ENCODE results near the gene TELO2.

Gene TELO2

DNA sequence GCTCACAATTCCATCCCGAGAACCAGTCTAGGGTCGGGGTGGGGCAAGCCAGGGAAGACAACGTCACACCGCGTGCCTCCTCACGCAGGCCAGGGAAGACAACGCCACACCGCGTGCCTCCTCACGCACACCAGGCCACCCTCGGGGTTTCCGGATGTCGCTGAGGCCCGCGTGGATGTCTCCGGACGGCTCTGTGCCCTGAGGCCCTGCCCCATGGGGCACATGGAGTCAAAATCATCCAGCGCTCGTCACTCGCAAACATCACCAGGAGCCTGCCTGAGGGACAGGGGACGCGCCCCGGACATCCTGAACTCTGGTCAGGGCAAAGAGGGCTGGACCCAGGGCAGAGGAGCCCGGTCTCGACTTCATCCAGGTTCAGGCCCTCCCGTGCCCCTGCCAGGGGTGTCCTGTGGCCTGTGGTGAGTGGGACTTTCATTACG lies 44.0 kb downstream of the TELO2 start:
- no peak for DNase-seq (ENCODE audit: low spot score)

GRCh38 chr16:1537763-1538289 lies 44.7 kb downstream of the TELO2 start:
- DNase-seq (ENCODE audit: low spot score) = no peak

- DNase-seq (ENCODE audit: low spot score) = peak; percentile 85
Observed at GRCh38 chr16:1538804-1539520, 45.8 kb downstream of the TELO2 start.

GRCh38 chr16:1539720-1540555 lies 46.8 kb downstream of the TELO2 start:
- DNase-seq (ENCODE audit: low spot score) = no peak

DNA sequence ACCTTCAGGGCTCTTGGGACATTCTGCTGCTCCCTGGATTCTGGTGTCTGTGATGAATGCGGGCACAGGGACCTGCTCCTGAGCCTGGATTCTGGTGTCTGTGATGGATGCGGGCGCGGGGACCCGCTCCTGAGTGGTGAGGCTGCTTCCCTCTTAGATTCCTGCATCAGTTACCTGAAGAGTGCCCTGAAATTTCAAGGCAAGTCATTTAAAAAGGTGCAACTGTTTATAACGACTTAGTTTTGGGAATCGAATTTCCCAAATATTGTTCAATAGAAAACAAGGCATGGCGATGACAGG lies 47.3 kb downstream of the TELO2 start:
- DNase-seq (ENCODE audit: low spot score) = no peak

DNA sequence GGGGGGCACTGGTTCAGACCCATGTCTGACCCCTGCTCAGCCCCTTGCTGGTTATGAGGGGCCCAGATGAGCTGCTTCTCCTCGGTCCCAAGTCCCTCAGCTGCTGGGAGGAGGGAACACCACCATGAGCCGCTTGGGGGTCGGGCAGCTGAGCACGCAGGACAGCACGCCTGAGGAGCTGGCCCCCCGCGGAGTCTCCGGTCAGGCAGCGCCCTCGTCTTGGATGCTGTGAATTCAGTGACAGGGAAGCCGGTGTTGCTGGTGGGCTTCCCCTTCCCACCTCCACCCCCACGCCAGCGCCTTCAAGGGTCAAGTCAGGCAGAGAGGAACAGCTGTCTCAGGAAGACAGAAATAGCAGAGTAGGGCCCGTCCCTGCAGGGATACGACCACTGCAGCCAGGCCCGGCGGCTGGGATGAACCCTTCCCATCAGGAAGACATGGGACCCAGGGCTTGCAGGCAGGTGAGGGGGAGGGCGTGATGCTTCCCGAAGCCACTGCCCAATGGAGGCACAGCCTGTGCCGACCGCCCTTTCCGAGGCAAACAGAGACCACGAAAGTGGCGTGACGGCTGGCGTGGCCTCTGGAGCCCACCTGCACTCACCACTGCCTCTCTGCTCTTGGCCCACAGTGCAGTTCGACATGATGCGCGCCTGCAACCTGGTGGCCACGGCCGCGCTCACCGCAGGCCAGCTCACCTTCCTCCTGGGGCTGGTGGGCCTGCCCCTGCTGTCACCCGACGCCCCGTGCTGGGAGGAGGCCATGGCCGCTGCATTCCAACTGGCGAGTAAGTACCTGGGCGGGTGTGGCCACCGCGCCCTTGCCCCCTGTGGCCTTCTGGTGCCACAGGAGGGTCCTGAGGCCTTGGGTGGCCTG lies 48.4 kb downstream of the TELO2 start:
- DNase-seq (ENCODE audit: low spot score) = no peak

DNA sequence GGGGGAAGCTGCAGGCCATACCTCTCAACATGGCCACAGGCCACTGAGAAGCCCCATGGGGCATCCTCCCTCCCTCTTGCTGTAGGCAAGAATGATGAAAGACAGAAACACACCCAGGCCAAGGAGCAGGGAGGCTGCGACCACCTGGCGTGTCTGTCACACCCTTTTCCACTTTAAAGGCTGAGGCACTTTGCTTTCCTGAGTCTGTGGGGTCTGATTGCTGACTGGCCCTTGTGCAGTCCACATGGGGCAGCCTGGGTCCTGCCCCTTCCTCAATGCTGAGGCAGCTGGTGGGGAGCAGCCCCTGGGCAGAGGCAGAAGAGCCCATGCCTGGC lies 49.0 kb downstream of the TELO2 start:
- no peak for DNase-seq (ENCODE audit: low spot score)

DNA sequence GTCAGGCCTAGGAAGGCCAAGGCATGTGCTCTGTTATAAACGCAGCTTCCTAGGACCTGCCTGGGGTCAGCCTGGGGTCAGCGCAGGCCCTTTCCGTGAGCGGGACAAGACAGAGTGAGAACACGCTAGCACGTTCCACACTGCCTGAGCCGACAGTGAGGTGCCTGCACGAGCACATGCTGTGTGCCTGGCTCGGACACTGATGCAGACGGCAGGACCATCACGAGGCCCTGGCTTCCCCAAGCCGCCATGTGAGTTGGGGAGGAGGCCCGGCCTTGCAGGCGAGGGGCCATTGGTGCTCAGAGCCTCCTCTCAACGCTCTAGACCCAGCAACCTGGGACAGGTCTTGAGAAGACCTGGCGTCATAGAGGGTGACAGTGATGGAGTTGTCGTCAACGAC lies 49.4 kb downstream of the TELO2 start:
- no peak for DNase-seq (ENCODE audit: low spot score)

GRCh38 chr16:1543085-1543896 lies 50.1 kb downstream of the TELO2 start:
- no peak for DNase-seq (ENCODE audit: low spot score)

- DNase-seq (ENCODE audit: low spot score) = peak; percentile 75
Observed at GRCh38 chr16:1545044-1546040, 52.2 kb downstream of the TELO2 start.

DNA sequence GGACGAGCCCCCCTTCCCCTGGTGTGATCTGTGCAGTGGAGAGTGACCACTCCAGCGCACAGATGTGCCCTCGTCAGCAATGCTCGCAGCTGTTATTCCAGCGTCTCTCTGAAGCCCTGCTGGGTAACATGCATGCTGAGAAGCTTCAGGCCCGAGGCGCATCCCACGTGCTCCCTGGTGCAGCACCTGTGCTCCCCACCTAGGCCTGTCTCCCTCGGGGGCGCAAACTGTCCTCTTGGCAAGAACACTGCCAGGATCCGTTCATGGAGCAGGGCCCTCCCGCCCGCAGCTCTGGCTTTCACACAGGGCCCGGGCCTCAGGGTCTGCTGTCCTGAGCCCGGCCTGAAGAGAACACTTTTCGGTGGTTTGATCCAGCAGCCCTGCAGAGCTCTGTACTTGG lies 53.3 kb downstream of the TELO2 start:
- DNase-seq (ENCODE audit: low spot score) = no peak

GRCh38 chr16:1548233-1548632 lies 55.1 kb downstream of the TELO2 start:
- no peak for DNase-seq (ENCODE audit: low spot score)

- DNase-seq (ENCODE audit: low spot score) = peak; percentile 85
Observed at GRCh38 chr16:1548727-1549126, 55.6 kb downstream of the TELO2 start.

DNA sequence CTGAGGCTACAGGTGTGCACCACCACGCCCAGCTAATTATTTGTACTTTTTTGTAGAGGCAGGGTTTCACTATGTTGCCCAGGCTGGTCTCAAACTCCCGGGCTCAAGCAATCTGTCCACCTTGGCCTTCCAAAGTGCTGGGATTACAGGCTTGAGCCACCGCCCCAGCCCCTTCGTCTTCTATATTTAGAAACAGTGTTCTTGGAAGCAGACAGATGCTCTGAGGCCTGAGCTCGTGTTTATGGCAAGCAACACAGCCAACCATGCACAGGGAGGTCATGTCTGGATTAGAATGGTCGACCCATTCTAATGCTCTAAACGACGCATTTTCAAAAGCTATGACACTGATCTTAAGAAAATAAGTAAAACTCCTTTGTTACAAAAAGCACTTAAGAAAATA lies 56.9 kb downstream of the TELO2 start:
- DNase-seq (ENCODE audit: low spot score) = peak; percentile 48

GRCh38 chr16:1550696-1551095 lies 57.5 kb downstream of the TELO2 start:
- DNase-seq (ENCODE audit: low spot score) = no peak

DNA sequence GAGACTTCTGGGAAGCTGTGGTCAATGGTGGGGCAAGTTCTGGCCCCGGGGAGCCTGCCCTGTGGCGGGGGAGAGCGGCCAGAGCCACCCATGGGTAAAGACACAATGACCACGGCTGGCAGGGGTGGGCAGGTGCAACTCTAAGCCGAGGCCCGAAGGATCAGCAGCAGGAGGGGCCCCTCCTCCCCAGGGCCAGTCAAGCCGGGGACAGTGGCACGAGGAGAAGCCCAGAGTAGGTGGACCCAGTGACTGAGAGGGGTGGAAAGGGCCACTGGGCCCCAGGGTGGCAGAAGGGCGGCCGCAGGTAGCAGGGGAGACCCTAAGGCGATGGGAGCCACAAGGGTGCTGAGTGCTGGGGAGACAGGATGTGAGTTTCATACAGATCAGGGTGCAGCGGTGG lies 58.0 kb downstream of the TELO2 start:
- DNase-seq (ENCODE audit: low spot score) = no peak

DNA sequence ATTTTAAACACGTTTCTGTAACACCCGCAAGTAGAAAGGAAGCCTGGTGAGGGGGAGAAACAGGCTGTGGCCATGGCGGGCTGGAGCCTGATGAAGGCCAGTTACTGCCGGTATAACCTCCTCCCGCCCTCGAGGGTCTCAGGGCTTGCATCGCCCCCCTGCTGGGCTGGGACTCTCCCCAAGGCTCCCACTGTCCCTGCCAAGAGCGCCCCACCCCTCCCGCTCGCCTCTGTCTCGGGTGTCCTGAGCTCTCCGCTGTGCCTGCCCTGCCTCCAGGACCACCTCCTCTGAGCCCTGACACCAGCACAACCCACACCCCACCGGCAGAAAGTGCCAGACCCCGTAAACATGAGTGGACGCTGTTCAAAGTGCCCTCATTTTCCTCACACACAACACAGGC lies 59.0 kb downstream of the TELO2 start:
- DNase-seq (ENCODE audit: low spot score) = no peak

DNA sequence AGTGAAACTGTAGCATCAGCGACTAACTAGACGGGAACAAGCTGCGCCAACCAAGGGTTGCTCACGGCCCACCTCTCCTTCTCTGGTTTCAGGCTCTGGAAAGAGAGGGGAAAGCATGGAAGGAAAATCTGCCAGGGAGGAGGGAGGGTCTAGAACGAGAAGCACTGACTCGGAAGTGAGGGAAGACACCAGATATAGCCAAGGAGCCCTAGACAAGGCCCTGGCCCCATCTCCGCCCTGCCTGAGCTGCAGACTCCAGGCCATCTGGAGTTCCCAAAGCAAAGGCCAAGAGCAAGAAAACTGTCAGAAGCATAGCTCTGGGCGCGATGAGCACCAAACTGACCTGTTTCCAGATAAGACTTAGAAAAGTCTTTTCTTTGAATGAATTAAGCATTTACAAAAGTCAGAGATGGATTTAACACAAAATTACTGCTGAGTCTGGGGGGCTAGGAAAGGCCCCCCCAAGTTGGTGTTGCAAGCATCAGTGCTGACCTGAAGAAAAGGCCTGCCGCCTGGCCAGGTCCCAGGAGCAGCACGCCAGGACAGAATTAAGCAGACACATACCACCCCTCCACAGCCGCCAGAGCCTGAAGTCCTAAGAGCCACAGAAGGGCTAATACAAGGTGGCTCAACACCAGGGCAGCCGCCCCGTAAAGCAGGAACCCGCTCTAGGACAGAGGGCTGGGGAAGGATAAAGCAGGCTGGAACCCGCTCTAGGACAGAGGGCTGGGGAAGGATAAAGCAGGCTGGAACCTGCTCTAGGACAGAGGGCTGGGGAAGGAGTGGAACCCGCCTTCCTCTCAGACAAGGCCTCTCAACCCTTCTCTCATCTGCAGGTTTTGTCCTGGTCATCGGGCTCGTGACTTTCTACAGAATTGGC lies 61.0 kb downstream of the TELO2 start:
- peak; percentile 81 for DNase-seq (ENCODE audit: low spot score)

DNA sequence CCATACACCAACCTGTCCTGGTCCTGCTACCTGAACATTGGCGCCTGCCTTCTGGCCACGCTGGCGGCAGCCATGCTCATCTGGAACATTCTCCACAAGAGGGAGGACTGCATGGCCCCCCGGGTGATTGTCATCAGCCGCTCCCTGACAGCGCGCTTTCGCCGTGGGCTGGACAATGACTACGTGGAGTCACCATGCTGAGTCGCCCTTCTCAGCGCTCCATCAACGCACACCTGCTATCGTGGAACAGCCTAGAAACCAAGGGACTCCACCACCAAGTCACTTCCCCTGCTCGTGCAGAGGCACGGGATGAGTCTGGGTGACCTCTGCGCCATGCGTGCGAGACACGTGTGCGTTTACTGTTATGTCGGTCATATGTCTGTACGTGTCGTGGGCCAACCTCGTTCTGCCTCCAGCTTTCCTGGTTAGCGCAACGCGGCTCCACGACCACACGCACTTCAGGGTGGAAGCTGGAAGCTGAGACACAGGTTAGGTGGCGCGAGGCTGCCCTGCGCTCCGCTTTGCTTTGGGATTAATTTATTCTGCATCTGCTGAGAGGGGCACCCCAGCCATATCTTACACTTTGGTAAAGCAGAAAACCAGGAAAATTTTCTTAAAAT lies 61.8 kb downstream of the TELO2 start:
- DNase-seq (ENCODE audit: low spot score) = no peak

All from cerebellar cortex (tissue), 1 donor.